ENCODE results near the gene EPM2AIP1. TPM values are rescaled to one million over a fixed set of nuclear protein-coding genes. Genes with fewer than 3 reads are reported as not detected.

The EPM2AIP1 gene
- total and polyA plus RNA-seq, 9 of the 15 experiments (the other 6 are each of a cell fraction or from before 2014, with no cell fraction given) = 6.7 to 44.8 (median 25.2) TPM

DNA sequence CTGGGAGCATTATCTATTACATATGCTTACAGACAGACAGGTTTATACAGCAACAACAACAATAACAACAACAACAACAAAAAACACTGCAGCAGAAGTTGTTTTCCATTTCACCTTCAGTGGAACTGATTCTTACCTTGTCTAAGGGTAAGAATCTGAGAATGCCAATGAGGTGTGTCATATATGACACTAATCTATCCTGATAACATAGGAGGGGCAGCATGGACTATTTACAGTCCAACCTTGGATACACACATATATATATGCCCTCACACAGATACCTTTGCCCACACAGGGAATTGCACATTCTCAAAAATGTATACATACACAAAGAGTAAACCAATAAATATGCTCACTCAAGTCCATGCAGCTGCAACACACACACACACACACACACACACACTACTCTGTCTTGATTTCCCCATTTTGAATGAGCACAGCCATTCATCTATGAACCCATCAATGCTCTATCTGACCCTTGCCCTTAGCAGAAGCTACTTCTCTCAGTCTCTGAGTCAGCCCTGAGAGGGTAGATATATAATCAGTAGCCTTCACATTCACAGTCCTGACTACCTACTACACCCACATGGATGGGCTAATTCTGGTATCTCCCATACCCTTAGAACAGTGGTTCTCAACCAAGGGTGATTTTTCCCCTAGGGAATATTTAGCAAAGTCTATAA is 38.3 kb downstream of the EPM2AIP1 start (continued):
- TF ChIP-seq PCBP2 (IDR thresholded peaks at IDR 0.05; ENCODE audit: low read depth, low read length, poor library complexity, severe bottlenecking) (no peak), CREB3 (tag; conservative IDR thresholded peaks at IDR 0.05; ENCODE audit: low read depth) (0 out of 2 replicates have a peak, but pooled peaks have one; percentile 14), ZNF444 (CRISPR knock-in tag; IDR thresholded peaks at IDR 0.05) (no peak), ZBTB7A (IDR thresholded peaks at IDR 0.05; ENCODE audit: borderline replicate concordance, control insufficient read depth, low read depth, low read length) (no peak), MCM7 (IDR thresholded peaks at IDR 0.05) (no peak), CLOCK (CRISPR knock-in tag; IDR thresholded peaks at IDR 0.05; ENCODE audit: borderline replicate concordance) (no peak), POLR2A (conservative IDR thresholded peaks at IDR 0.05) (no peak), FOXA1 (IDR thresholded peaks at IDR 0.05; ENCODE audit: borderline replicate concordance) (no peak), ZNF347 (CRISPR knock-in tag; IDR thresholded peaks at IDR 0.05; ENCODE audit: low read depth) (no peak), TCF3 (CRISPR knock-in tag; IDR thresholded peaks at IDR 0.05) (peak; percentile 80), JUND (IDR thresholded peaks at IDR 0.05; ENCODE audit: borderline replicate concordance, low read depth, low read length) (peak; percentile 78; the same call in 1 of the 2 replicates), JUND (tag; IDR thresholded peaks at IDR 0.05; ENCODE audit: borderline replicate concordance, low read depth, low read length) (peak; percentile 75; the same call in 2 of the 3 replicates), FOXO4 (CRISPR knock-in tag; IDR thresholded peaks at IDR 0.05) (no peak), RCOR1 (IDR thresholded peaks at IDR 0.05; ENCODE audit: borderline replicate concordance in 1 of 2, low read depth in 2 of 2, low read length in 2 of 2) (0 out of 4 replicates have a peak, but pooled peaks of 1 of the 2 experiments have one; percentile 47), C11orf30 (IDR thresholded peaks at IDR 0.05; ENCODE audit: low read depth) (no peak), HMG20B (CRISPR knock-in tag; IDR thresholded peaks at IDR 0.05) (no peak), NBN (IDR thresholded peaks at IDR 0.05; ENCODE audit: low read depth) (no peak), POLR2AphosphoS2 (IDR thresholded peaks at IDR 0.05; ENCODE audit: low read length) (no peak)
- TF ChIP-seq, protein P1, sequence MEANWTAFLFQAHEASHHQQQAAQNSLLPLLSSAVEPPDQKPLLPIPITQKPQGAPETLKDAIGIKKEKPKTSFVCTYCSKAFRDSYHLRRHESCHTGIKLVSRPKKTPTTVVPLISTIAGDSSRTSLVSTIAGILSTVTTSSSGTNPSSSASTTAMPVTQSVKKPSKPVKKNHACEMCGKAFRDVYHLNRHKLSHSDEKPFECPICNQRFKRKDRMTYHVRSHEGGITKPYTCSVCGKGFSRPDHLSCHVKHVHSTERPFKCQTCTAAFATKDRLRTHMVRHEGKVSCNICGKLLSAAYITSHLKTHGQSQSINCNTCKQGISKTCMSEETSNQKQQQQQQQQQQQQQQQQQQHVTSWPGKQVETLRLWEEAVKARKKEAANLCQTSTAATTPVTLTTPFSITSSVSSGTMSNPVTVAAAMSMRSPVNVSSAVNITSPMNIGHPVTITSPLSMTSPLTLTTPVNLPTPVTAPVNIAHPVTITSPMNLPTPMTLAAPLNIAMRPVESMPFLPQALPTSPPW (CRISPR knock-in tag; IDR thresholded peaks at IDR 0.05) = no peak
- TF ChIP-seq, protein P2, sequence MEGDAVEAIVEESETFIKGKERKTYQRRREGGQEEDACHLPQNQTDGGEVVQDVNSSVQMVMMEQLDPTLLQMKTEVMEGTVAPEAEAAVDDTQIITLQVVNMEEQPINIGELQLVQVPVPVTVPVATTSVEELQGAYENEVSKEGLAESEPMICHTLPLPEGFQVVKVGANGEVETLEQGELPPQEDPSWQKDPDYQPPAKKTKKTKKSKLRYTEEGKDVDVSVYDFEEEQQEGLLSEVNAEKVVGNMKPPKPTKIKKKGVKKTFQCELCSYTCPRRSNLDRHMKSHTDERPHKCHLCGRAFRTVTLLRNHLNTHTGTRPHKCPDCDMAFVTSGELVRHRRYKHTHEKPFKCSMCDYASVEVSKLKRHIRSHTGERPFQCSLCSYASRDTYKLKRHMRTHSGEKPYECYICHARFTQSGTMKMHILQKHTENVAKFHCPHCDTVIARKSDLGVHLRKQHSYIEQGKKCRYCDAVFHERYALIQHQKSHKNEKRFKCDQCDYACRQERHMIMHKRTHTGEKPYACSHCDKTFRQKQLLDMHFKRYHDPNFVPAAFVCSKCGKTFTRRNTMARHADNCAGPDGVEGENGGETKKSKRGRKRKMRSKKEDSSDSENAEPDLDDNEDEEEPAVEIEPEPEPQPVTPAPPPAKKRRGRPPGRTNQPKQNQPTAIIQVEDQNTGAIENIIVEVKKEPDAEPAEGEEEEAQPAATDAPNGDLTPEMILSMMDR (IDR thresholded peaks at IDR 0.05 in 2 of 3, conservative IDR thresholded peaks at IDR 0.05 in 1 of 3; ENCODE audit: insufficient read depth in 2 of 3, low read depth in 1 of 3, low read length in 3 of 3) = no peak
